Skeletal muscle tissue (tissue), 4 donors: ENCODE results near the gene WASL. TPM values are rescaled to one million over a fixed set of nuclear protein-coding genes. Genes with fewer than 3 reads are reported as not detected.
"Not testable (repeated sequence)": the region's sequence is repeated elsewhere in the genome, so short reads cannot be mapped to it uniquely, and the experiment has no call there.

Source experiments
- H3K27ac ChIP-seq: one replicate; pipeline ENCODE4 v1.7.0; 2013; ENCODE audit warnings: mild to moderate bottlenecking, low read depth, low read length, inconsistent platforms
- H3K27me3 ChIP-seq, 3 donors: one replicate each; pipeline ENCODE4 v1.7.0; 2013; ENCODE audit warnings: low read length in 3 of 3; ENCODE audit not compliant: control insufficient read depth in 3 of 3, insufficient read depth in 3 of 3
- H3K36me3 ChIP-seq, 3 donors: one replicate each; pipeline ENCODE4 v1.7.0; 2013; ENCODE audit warnings: low read length in 3 of 3; ENCODE audit not compliant: control insufficient read depth in 3 of 3, insufficient read depth in 3 of 3
- H3K4me1 ChIP-seq, 3 donors: one replicate each; pipeline ENCODE4 v1.7.0; 2013; ENCODE audit warnings: low read length in 3 of 3, mild to moderate bottlenecking in 3 of 3; ENCODE audit not compliant: control insufficient read depth in 3 of 3, insufficient read depth in 3 of 3
- H3K4me3 ChIP-seq, 3 donors: one replicate each; pipeline ENCODE4 v1.7.0; 2013; ENCODE audit warnings: low read length in 3 of 3
- H3K9ac ChIP-seq, 3 donors: one replicate each; pipeline ENCODE4 v1.7.0; 2013; ENCODE audit warnings: low read length in 3 of 3, mild to moderate bottlenecking in 3 of 3, moderate library complexity in 2 of 3, low read depth in 1 of 3
- H3K9me3 ChIP-seq, 3 donors: one replicate each; pipeline ENCODE4 v1.7.0; 2013; ENCODE audit warnings: low read length in 3 of 3; ENCODE audit not compliant: control insufficient read depth in 3 of 3
- total RNA-seq: library from RNA; depleted of rRNA; stranded (reverse); fragments of >200 nt; gene quantifications from one replicate; pipeline ENCODE4 v1.2.3, GENCODE V29; 2014
- donor health status: Osteomylitis.

WASL gene
- total RNA-seq, 1 donor from 2014 or later: 15.1 TPM

DNA sequence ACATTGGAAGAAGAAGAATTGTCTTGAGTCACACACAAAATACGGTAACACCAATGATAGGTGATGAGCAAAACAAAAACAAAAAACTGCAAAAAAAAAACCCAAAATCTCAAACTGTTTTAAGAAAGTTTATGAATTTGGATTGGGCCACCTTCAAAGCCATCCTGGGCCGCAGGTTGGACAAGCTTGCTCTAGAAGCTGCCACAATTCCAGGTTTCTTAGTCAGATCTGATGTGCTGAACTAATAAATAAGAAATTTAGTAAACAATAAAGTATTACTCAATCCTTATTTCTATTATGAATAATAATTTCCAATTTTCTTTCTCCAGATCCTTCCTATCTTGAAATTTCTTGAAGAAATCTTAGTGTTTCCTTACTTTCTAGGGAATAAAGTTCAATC, 10.0 kb downstream of the WASL start:
- peaks cover 2 to 10% (median 4%) of the 10 kb centered on the region in 3 donors for H3K4me1 ChIP-seq
- H3K9me3 ChIP-seq: no peaks in the 10 kb centered on the region
- no peaks in the 10 kb centered on the region for H3K27me3 ChIP-seq
- H3K4me3 ChIP-seq: no peak overlapping the region
- H3K36me3 ChIP-seq: no peaks in the 10 kb centered on the region
- no peak overlapping the region for H3K27ac ChIP-seq
- H3K9ac ChIP-seq: no peak overlapping the region

DNA sequence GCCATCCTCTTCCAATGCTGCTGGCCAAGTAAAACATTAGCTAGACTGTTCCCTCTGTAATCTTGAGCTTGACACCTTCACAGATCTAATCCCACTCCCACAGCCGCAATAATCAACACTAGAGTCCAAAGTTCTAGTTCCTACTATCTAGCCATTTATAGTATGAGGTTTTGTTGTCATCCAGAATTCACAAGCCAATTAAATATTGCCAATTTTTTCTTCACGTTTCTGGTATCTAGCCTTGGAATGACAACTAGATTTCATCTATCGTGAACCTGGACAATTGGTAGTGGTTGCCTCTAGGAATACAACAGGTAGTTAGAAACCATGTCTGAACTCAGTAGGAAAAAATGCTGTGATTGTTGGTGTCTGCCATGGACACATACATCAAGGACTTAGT, 10.4 kb downstream of the WASL start:
- Histone ChIP-seq H3K9me3 (no peaks in the 10 kb centered on the region), H3K36me3 (no peaks in the 10 kb centered on the region), H3K27me3 (no peaks in the 10 kb centered on the region), H3K9ac (no peak overlapping the region), H3K4me1 (peaks cover 0 to 8% (median 4%) of the 10 kb centered on the region in 3 donors), H3K27ac (no peak overlapping the region), H3K4me3 (no peak overlapping the region)

DNA sequence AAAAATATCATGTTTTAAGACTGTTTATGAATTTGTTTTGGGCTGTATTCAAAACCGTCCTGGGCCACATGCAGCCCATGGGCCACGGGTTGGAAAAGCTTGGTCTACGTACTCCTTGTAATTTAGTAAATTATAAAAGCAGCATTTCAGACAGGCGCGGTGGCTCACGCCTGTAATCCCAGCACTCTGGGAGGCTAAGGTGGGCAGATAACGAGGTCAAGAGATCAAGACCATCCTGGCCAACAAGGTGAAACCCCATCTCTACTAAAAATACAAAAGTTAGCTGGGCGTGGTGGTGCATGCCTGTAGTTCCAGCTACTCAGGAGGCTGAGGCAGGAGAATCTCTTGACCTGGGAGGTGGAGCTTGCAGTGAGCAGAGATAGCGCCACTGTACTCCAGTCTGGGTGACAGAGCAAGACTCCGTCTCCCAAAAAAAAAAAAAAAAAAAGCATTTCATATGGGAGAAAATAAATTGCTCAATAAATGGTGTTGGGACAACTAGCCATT, 11.6 kb downstream of the WASL start:
- H3K4me3 ChIP-seq, H3K27ac ChIP-seq, H3K4me1 ChIP-seq, H3K9ac ChIP-seq, H3K9me3 ChIP-seq, H3K36me3 ChIP-seq, H3K27me3 ChIP-seq: not testable (repeated sequence)

DNA sequence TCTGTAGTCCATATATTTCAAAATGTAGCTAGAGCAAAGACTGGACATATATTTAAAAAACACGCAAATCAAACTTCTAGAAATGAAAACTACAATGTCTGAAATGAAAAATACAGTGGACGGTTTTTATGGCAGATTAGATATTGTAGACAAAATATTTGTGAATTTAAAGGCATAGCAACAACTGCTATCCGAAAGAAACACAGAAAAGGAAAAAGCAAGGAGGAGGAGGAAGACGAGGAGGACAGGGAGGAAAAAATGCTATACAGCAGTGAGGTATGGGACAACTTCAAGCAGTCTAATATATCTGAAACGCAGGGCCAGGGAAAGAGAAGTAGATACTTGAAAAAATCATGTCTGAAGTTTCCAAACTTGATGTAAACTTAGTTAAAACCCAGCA, 13.3 kb downstream of the WASL start:
- Histone ChIP-seq H3K4me1 (peaks cover 0 to 4% (median 0%) of the 10 kb centered on the region in 3 donors), H3K9me3 (no peaks in the 10 kb centered on the region), H3K36me3 (no peaks in the 10 kb centered on the region), H3K9ac (no peak overlapping the region), H3K4me3 (no peak overlapping the region), H3K27me3 (no peaks in the 10 kb centered on the region), H3K27ac (no peak overlapping the region)

DNA sequence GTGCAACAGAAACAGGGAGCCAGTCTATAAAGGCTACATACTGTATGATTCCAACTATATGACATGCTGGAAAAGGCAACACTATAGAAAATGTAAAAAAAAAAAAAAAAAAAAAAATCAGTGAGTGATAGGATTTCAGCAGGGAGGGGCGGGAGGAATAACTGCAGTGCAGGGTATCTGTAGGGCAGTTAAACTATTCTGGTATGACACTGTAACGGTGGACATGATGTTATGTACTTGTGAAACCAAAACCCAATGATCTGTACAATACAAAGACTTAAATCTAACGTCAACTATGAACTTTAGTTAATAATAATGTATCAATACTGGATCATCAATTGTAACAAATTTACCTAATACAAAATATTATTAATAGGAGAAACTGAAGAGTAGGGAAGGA, 14.3 kb downstream of the WASL start:
- Histone ChIP-seq H3K4me1 (peaks cover 0 to 3% (median 0%) of the 10 kb centered on the region in 3 donors), H3K27me3 (no peaks in the 10 kb centered on the region), H3K4me3 (no peak overlapping the region), H3K9ac (no peak overlapping the region), H3K9me3 (no peaks in the 10 kb centered on the region), H3K27ac (no peak overlapping the region), H3K36me3 (no peaks in the 10 kb centered on the region)

DNA sequence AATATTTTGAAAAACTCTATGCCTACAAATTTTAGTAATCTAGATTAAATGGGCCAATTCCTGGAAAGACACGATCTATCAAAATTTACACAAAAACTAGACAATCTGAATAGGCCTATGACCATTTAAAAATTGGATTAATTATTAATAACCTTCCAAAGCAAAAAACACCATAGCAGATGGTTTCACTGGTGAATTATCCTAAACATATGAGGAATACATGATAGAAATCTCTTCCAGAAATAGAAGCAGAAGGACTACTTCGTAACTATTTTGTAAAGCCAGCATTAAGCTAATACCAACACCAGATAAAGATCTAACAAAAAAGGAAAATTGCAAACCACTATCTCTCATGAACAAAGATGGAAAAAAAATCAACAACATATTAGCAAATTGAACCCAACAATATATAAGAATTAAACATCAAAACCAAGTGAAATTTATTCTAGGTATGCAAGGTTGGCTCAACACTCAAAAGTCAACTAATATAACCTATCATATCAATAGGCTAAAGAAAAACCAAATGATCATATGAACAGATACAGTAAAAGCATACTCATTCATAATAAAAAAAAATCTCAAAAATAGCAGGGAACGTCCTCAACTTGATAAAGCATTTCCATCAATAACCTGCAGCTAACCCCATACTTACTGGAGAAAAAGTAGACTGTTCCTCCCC, 16.3 kb downstream of the WASL start:
- no peak overlapping the region for H3K4me3 ChIP-seq
- no peaks in the 10 kb centered on the region for H3K9me3 ChIP-seq
- H3K4me1 ChIP-seq: peaks cover 0 to 3% (median 0%) of the 10 kb centered on the region in 3 donors
- no peak overlapping the region for H3K27ac ChIP-seq
- no peak overlapping the region for H3K9ac ChIP-seq
- no peaks in the 10 kb centered on the region for H3K27me3 ChIP-seq
- no peaks in the 10 kb centered on the region for H3K36me3 ChIP-seq

DNA sequence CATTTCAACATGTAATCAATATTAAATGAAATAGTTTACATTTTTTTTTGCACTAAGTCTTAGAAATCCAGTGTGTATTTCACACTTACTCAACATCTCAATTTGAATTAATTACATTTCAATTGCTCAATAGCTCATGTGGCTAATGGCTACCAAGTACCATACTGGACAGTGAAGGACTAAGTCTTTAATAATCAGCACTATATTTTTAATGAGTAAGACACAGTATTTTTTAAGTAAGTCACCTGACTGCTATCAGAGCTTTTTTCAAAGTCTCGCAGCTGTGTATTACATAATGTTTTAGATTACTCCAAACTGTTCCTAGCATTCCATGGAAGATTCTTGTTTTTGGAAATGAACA, 19.6 kb downstream of the WASL start:
- H3K27me3 ChIP-seq: no peaks in the 10 kb centered on the region
- H3K9me3 ChIP-seq: no peaks in the 10 kb centered on the region
- peaks cover 0 to 3% (median 0%) of the 10 kb centered on the region in 3 donors for H3K4me1 ChIP-seq

DNA sequence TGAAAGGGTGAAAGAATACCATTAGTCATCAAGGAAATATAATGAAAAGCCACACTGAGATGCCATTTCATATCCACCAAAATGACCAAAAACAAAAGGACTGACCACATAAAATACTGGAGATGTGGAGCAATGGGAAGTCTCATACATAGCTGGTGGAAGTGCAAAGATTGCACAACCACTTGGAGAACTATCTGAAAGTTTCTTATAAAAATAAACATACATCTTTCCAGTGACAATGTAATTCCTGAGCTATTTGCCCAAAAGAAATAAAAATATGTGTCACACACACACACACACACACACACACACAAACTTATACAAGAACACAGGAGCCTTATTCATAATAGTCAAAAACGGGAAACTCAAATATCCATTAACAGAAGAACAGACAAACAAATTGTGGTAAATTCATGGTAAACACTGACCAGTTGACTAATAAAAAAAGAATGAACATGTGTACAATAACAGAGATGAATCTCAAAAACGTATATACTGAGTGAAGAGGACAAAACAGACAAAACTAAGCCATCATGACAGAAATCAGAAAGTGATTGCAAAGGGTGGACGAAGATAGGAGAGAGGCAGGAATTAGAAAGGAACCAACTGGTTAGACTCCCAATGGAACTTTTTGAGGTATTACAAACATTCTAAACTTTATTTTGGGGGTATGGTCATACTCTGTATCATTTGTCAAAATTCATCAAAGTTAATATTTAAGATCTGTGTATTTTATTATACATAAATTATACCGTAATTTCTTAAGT, 21.5 kb downstream of the WASL start:
- Histone ChIP-seq H3K27me3 (no peaks in the 10 kb centered on the region), H3K36me3 (no peaks in the 10 kb centered on the region), H3K4me1 (peaks cover 3 to 14% (median 5%) of the 10 kb centered on the region in 3 donors), H3K27ac (no peak overlapping the region), H3K9me3 (no peaks in the 10 kb centered on the region), H3K9ac (no peak overlapping the region), H3K4me3 (no peak overlapping the region)

More for the DNA sequence above, 19.6 kb downstream of the WASL start:
- no peak overlapping the region for H3K27ac ChIP-seq
- no peak overlapping the region for H3K4me3 ChIP-seq
- H3K9ac ChIP-seq: no peak overlapping the region
- H3K36me3 ChIP-seq: no peaks in the 10 kb centered on the region

DNA sequence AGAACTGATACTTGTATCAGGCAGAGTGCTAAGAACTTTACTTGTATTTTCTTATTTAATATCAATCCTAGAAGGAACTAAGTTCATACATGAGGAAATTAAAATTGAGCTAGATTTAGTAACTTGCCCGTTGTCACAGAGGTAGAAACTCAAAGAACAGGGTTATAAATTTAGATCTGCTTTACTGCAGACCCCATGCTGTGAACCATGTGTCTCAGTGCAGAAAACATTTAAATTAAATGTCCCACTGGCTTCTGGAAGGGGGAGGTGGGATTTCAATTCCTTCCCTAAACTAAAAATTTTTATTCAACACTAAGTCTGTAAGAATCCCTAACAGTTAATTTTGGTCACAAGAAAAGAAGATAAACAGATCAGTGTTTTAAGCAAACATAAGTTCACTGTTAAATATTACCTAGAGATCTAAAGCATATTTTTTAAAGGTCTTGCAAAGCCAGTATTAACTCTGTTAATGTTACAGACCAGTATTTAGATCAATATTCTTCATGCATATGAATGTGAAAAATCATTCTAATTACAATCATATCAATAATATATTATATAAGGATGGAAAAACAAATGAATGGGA, 23.1 kb downstream of the WASL start:
- Histone ChIP-seq H3K36me3 (no peaks in the 10 kb centered on the region), H3K4me3 (no peak overlapping the region), H3K9ac (no peak overlapping the region), H3K9me3 (no peaks in the 10 kb centered on the region), H3K4me1 (peaks cover 3 to 16% (median 5%) of the 10 kb centered on the region in 3 donors), H3K27ac (no peak overlapping the region), H3K27me3 (no peaks in the 10 kb centered on the region)

DNA sequence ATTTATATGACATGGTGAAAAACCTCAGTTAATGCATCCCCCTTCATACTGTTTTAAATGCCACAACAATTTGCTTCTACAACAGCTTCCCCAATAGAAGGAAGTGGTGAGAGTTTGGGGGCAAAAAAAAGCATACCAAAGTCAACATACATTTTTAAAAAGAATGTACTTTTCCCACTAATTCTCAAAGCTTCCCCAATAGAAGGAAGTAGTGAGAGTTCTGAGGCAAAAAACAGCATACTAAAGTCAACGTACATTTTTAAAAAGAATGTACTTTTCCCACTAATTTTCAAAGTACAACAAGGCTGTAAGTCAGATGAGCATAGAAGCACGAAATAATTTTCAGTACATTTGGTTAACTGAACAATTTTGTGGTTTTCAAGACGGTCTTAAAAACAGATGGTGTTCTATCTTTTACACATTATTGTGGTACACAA, 24.0 kb downstream of the WASL start:
- Histone ChIP-seq H3K9me3 (no peaks in the 10 kb centered on the region), H3K9ac (no peak overlapping the region), H3K27me3 (no peaks in the 10 kb centered on the region), H3K4me3 (no peak overlapping the region), H3K4me1 (peaks cover 5 to 16% (median 7%) of the 10 kb centered on the region in 3 donors), H3K36me3 (no peaks in the 10 kb centered on the region), H3K27ac (no peak overlapping the region)
